HG03354 (cell line): ENCODE measurements around the gene DENND5B.
"Not testable (repeated sequence)": the region's sequence is repeated elsewhere in the genome, so short reads cannot be mapped to it uniquely, and the experiment has no call there.

ENCODE experiments used
- ATAC-seq: cut with Tn5 transposase; IDR thresholded peaks from one replicate; pipeline ENCODE4 v1.9.1; 2021; ENCODE audit warnings: mild to moderate bottlenecking; ENCODE audit not compliant: unreplicated experiment, poor library complexity, severe bottlenecking

DENND5B gene

GRCh38 chr12:31517994-31518393, 72.9 kb downstream of the DENND5B start:
- ATAC-seq, result no peak

GRCh38 chr12:31516702-31517101, 74.2 kb downstream of the DENND5B start:
- no peak for ATAC-seq

- no peak for ATAC-seq
These were observed 76.0 kb downstream of the DENND5B start for GRCh38 chr12:31514912-31515311.

DNA sequence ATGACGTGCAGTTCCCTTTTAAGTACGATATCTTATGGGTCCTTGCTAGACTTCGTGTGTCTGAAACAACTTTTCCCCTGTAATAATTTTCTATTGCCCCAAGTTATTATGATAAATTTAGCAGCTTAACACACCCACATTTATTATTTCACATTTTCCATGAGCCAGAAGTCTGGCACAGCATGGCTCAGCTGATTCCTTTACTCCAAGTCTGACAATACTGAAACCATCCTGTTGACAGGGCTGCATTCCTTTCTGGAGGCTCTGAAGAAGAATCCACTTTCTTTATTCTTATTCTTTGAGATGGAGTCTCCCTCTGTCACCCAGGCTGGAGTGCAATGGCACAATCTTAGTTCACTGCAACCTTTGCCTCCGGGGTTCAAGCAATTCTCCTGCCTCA, 80.9 kb downstream of the DENND5B start:
- ATAC-seq, result no peak

- ATAC-seq, result no peak
These were observed 82.3 kb downstream of the DENND5B start for GRCh38 chr12:31508436-31509150.

DNA sequence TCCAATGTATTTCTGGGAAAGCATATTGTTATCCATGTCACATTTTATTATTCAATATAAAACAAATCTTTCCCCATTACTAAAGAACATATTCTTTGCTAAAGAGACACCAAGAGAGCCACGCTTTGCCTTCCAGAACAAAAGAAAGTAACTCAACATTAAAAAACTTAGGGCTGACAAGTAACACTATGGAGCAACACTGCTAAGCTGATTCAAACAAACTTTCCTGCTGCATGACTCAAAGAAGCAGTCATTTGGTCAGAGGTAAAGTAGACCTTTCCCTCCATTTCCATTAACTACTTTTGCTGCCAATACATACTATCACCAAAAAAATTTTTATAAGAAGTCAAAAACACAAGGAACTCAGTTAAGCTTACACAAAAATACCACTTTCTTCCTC, 83.0 kb downstream of the DENND5B start:
- ATAC-seq, result no peak

- no peak for ATAC-seq
These were observed 84.2 kb downstream of the DENND5B start for GRCh38 chr12:31506515-31507306.

GRCh38 chr12:31504625-31505222, 86.2 kb downstream of the DENND5B start:
- no peak for ATAC-seq

DNA sequence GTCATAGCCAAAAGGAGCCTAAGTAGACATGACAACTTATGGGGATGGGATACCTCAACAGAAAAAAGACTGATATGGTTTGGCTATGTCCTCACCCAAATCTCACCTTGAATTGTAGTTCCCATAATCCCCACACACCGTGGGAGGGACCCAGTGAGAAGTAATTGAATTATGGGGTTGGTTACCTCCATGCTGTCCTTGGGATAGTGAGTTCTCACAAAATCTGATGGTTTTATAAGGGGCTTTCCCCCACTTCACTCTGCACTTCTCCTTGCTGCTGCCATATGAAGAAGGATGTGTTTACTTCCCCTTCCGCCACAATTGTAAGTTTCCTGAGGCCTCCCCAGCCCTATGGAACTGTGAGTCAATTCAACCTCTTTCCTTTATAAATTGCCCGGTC, 89.9 kb downstream of the DENND5B start:
- not testable (repeated sequence) for ATAC-seq

- no peak for ATAC-seq
These were observed 91.4 kb downstream of the DENND5B start for GRCh38 chr12:31499567-31499966.

DNA sequence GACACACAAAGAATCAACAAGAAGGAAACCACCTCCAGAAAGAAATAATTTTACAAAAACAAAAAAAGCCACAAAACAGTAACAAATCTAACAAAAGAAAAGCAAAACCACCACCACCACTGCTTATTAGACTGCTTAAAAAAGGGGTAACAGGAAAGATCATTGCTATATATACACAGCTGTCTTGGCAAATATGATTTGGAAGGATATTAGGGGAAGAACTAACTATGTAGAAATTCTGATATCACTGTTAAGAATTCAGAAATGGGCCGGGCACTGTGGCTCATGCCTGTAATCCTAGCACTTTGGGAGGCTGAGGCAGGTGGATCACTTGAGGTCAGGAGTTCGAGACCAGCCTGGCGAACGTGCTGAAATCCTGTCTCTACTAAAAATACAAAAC, 92.5 kb downstream of the DENND5B start:
- ATAC-seq, result no peak

DNA sequence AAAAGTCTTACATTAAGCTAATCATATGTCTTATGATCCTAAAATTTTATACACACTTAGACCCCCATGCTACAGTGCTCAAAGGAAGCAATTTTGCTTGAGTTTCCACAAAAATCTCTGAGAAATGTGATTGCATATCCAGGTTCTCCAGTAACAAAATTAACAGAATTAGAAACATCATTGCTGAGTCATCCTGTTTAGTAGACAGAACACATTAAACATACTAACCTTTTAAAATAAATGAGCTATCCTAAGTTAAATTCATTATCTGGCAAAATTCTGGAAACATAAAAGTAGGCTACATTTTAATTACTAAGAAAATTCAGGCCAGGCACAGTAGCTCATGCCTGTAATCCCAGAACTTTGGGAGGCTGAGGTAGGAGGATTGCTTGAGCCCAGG, 94.7 kb downstream of the DENND5B start:
- no peak for ATAC-seq

GRCh38 chr12:31494455-31494854, 96.5 kb downstream of the DENND5B start:
- no peak for ATAC-seq

DNA sequence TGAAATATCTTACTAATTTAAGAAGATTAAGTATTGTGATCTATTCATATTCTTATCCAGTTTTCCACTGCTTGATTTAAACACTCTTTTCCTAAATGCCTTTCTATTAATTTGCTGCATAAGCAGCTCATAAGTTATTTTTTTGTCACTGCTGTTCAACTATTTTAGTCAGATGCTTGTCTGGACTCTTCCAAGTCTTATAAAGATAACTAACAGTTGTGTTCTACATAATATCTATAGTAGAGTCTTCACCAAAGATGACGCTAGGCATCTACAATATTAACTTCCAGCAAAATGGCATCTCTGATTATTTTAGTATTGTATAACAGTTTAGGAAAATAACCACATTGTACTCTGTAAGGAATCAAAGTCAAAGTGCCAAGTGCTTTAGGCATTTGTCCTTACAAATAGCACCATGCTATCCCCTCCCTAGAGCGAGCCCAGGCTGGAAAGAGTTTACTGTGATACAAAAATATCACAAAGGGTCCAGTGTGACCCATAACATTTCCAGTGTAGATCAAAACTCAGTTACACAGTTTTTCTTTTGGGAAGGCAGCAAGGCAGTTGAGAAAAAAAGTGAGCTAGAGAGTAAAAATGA, 98.2 kb downstream of the DENND5B start:
- no peak for ATAC-seq

- ATAC-seq, result no peak
These were observed 98.9 kb downstream of the DENND5B start for GRCh38 chr12:31491841-31492598.

GRCh38 chr12:31491241-31491794, 99.6 kb downstream of the DENND5B start:
- ATAC-seq, result no peak

- no peak for ATAC-seq
These were observed 102.1 kb downstream of the DENND5B start for GRCh38 chr12:31488737-31489338.

DNA sequence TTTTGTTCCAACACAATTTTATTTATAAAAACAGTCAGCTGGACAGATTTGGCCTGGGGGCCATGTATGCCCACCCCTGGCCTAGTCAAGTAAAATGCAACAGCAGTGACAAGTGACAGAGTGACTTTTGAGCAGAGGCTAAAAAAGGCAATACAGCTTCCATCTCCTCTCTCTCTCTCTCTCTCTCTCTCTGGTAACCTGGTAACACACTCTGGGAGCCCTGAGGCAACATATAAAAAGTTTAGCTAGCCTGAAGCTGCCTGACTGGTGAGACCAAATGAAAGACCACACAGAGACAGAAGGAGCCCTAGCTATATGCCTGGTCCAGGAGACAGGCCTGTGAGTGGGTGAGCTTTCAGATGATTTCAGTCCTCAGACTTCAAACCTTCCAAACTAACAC, 105.4 kb downstream of the DENND5B start:
- ATAC-seq, result no peak

DNA sequence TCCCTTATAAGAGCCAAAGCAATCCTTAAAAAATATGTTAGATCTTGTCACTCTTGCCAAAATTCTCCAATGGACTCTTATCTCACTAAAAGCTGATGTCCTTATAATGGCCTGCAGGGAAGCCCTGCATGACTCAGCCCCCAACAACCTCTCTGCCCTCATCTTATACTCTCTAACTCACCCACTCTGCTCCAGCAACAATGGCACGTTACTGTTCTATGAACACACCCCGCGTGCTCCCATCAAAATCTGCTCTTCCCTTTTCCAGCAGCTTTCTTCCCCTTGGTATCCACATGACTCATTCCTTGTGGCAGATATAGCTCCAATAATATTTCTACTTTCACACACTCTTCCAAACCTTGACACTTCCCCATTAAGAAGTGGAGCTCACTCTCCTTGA, 108.1 kb downstream of the DENND5B start:
- ATAC-seq, result no peak
